B cell (primary cell): ENCODE results near the gene SLC19A2. TPM values are rescaled to one million over a fixed set of nuclear protein-coding genes. Genes with fewer than 3 reads are reported as not detected.

ENCODE experiments used
- ATAC-seq: fragments of 200-7000 bp; cut with Tn5 transposase; one replicate; pipeline ENCODE4 v1.10.0; 2021; ENCODE audit warnings: low read depth, mild to moderate bottlenecking, moderate number of reproducible peaks, moderate library complexity
- CTCF ChIA-PET: fragments of 350-600 bp; sonication (Branson Sonifier 250); formaldehyde crosslinking; loops from one replicate; lab custom pipeline; 2021; ENCODE audit warnings: antibody characterized with exemption, inconsistent platforms; lab: Charles Lee
- POLR2A ChIA-PET: fragments of 350-600 bp; sonication (Branson Sonifier 250); formaldehyde crosslinking; loops from one replicate; lab custom pipeline; 2021; ENCODE audit warnings: antibody characterized with exemption; lab: Charles Lee
- DNase-seq: peaks from one replicate; pipeline ENCODE4 v3.0.0; 2013
- H2AFZ ChIP-seq: 2 replicates; pipeline ENCODE4 v1.6.1; 2012; ENCODE audit warnings: mild to moderate bottlenecking, low read depth, low read length; ENCODE audit not compliant: insufficient read depth, poor library complexity, severe bottlenecking
- H3K27ac ChIP-seq, 2 donors: 1 replicate in 1 of 2; 2 replicates in 1 of 2; pipeline ENCODE4 v1.5.1; 2012 to 2013; ENCODE audit warnings: low read length in 2 of 2, mild to moderate bottlenecking in 2 of 2, moderate library complexity in 1 of 2
- H3K27me3 ChIP-seq, 4 experiments: fragments of 200-600 bp in 1 of 4; sonication (generic) in 1 of 4; replicated peaks in 1 of 4; 1 replicate in 2 of 4; 2 replicates in 2 of 4; pipeline versions ENCODE4 v1.6.1 to v1.7.0; 2013 to 2016; ENCODE audit warnings: low read length in 3 of 4, mild to moderate bottlenecking in 2 of 4, mixed read lengths in 1 of 4, moderate library complexity in 1 of 4; ENCODE audit not compliant: insufficient read depth in 4 of 4, control insufficient read depth in 3 of 4; ENCODE audit errors: control extremely low read depth in 1 of 4
- H3K36me3 ChIP-seq, 2 experiments: replicated peaks in 1 of 2; 1 replicate in 1 of 2; 2 replicates in 1 of 2; pipeline versions ENCODE4 v1.6.1 to v1.7.1; 2013; ENCODE audit warnings: low read length in 1 of 2; ENCODE audit not compliant: insufficient read depth in 2 of 2, control insufficient read depth in 1 of 2; ENCODE audit errors: control extremely low read depth in 1 of 2, extremely low read depth in 1 of 2
- H3K4me1 ChIP-seq, 2 donors: fragments of 200-600 bp in 1 of 2; sonication (generic) in 1 of 2; 1 replicate in 1 of 2; 2 replicates in 1 of 2; pipeline versions ENCODE4 v1.5.1 to v1.6.1; 2013 to 2017; ENCODE audit warnings: low read length in 2 of 2; ENCODE audit not compliant: control insufficient read depth in 2 of 2, insufficient read depth in 2 of 2
- H3K4me2 ChIP-seq: replicated peaks from 2 replicates; pipeline ENCODE3; 2012; ENCODE audit warnings: mild to moderate bottlenecking, low read depth, low read length; ENCODE audit not compliant: poor library complexity, severe bottlenecking
- H3K4me3 ChIP-seq, 5 experiments: fragments of 200-600 bp in 1 of 5; sonication (generic) in 1 of 5; 1 replicate in 3 of 5; 2 replicates in 2 of 5; pipeline versions ENCODE4 v1.5.1 to v1.7.0; 2011 to 2016; ENCODE audit warnings: low read length in 4 of 5, mild to moderate bottlenecking in 4 of 5, low read depth in 2 of 5, control low read depth in 1 of 5, moderate library complexity in 1 of 5; ENCODE audit not compliant: insufficient read depth in 1 of 5; ENCODE audit errors: control extremely low read depth in 1 of 5, extremely low read depth in 1 of 5
- H3K79me2 ChIP-seq: fragments of 200-600 bp; sonication (generic); one replicate; pipeline ENCODE4 v1.6.0; 2016; ENCODE audit warnings: low read length; ENCODE audit not compliant: control insufficient read depth, insufficient read depth
- H3K9ac ChIP-seq: fragments of 200-600 bp; sonication (generic); 2 replicates; pipeline ENCODE4 v1.6.1; 2017; ENCODE audit warnings: mild to moderate bottlenecking, low read length, moderate library complexity
- H3K9me3 ChIP-seq, 3 donors: one replicate each; pipeline versions ENCODE4 v1.6.1 to v1.7.1; 2013; ENCODE audit warnings: low read length in 2 of 3; ENCODE audit not compliant: control insufficient read depth in 2 of 3, insufficient read depth in 1 of 3; ENCODE audit errors: control extremely low read depth in 1 of 3
- H4K20me1 ChIP-seq: 2 replicates; pipeline ENCODE4 v1.6.0; 2012; ENCODE audit warnings: mild to moderate bottlenecking, low read length; ENCODE audit not compliant: insufficient read depth, control insufficient read depth, poor library complexity, severe bottlenecking
- H3K27ac Mint-ChIP-seq: one replicate; pipeline ENCODE4 v1.8.0; 2021; ENCODE audit warnings: mixed read lengths
- H3K27me3 Mint-ChIP-seq: one replicate; pipeline ENCODE4 v1.8.0; 2021; ENCODE audit warnings: mixed read lengths
- H3K4me1 Mint-ChIP-seq: one replicate; pipeline ENCODE4 v1.8.0; 2021; ENCODE audit warnings: mixed read lengths
- H3K4me3 Mint-ChIP-seq: one replicate; pipeline ENCODE4 v1.8.0; 2021; ENCODE audit warnings: mixed read lengths
- H3K9me3 Mint-ChIP-seq: one replicate; pipeline ENCODE4 v1.8.0; 2022; ENCODE audit warnings: mixed read lengths; ENCODE audit not compliant: insufficient read depth
- EZH2 ChIP-seq: IDR thresholded peaks from 2 replicates; pipeline ENCODE4 v1.6.1; 2012; ENCODE audit warnings: borderline replicate concordance, low read depth, mild to moderate bottlenecking, moderate library complexity, low read length; ENCODE audit not compliant: insufficient read depth, poor library complexity, severe bottlenecking
- WGBS: methylation state at CpG from one replicate; pipeline ENCODE4 v1.1.5; 2013; ENCODE audit warnings: missing lambda C conversion rate; ENCODE audit not compliant: insufficient coverage; 5-methylcytosine and 5-hydroxymethylcytosine counted together
- intact Hi-C: fragments of 100-400 bp; cut with micrococcal nuclease; formaldehyde crosslinking; loops from one replicate; pipeline ENCODE4 v1.10.0; 2022
- polyA plus RNA-seq: library from polyadenylated mRNA; depleted of rRNA; stranded (reverse); fragments of >200 nt; gene quantifications from 2 replicates; pipeline ENCODE4 v1.2.3, GENCODE V29; 2012
- total RNA-seq, 2 donors: library from RNA; stranded (reverse); fragments of 120-200 nt in 1 of 2; gene quantifications; 1 replicate in 1 of 2; 2 replicates in 1 of 2; pipeline versions ENCODE4 v1.2.3 to v1.2.4, GENCODE V29; 2013 to 2022
- TF ChIP-seq, protein P1 (sequence below): fragments of 200-600 bp; IDR thresholded peaks from one replicate; pipeline ENCODE4 v1.8.0; 2022; ENCODE audit warnings: antibody characterized with exemption, mild to moderate bottlenecking

SLC19A2 gene
- total and polyA plus RNA-seq, 2 donors (not counting 1 experiment from before 2014, with no cell fraction given) = 1.5 to 3.9 TPM

DNA sequence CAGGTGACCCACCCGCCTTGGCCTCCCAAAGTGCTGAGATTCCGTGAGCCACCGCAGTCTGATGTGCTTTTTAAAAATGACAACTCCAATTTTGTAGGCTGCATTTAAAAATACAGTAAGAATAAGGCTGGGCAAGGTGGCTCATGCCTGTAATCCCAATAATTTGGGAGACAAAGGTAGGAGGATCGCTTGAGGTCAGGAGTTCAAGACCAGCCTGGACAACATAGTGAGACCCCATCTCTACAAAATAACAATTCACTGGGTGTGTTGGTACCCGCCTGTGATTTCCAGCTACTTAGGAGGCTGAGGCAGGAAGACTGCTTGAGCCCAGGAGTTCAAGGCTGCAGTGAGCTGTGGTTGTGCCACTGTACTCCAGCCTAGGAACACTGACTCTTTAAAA is 23.4 kb downstream of the SLC19A2 start:
- no peak overlapping the region for H3K4me3 ChIP-seq
- intact Hi-C loops = no loop called here
- no peaks in the 10 kb centered on the region for H3K79me2 ChIP-seq
- H3K9me3 ChIP-seq = peaks cover 0 to 5% (median 4%) of the 10 kb centered on the region in 3 donors
- TF ChIP-seq EZH2 = no peak
- TF ChIP-seq, protein P1, sequence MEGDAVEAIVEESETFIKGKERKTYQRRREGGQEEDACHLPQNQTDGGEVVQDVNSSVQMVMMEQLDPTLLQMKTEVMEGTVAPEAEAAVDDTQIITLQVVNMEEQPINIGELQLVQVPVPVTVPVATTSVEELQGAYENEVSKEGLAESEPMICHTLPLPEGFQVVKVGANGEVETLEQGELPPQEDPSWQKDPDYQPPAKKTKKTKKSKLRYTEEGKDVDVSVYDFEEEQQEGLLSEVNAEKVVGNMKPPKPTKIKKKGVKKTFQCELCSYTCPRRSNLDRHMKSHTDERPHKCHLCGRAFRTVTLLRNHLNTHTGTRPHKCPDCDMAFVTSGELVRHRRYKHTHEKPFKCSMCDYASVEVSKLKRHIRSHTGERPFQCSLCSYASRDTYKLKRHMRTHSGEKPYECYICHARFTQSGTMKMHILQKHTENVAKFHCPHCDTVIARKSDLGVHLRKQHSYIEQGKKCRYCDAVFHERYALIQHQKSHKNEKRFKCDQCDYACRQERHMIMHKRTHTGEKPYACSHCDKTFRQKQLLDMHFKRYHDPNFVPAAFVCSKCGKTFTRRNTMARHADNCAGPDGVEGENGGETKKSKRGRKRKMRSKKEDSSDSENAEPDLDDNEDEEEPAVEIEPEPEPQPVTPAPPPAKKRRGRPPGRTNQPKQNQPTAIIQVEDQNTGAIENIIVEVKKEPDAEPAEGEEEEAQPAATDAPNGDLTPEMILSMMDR = no peak
- ChIA-PET CTCF (interaction anchor here (0.6 kb wide), 1 partner anchor 85 kb away, joined by 3 read pairs; no protein-coding TSS in a partner anchor), POLR2A (interaction anchor here (0.7 kb wide), 1 partner anchor 11 kb away, joined by 4 read pairs; no protein-coding TSS in a partner anchor)
- peaks cover 5 to 7% of the 10 kb centered on the region in 2 donors for H3K4me1 ChIP-seq
- H3K27ac Mint-ChIP-seq = no peak overlapping the region
- no peaks in the 10 kb centered on the region for H4K20me1 ChIP-seq
- peaks cover 7% of the 10 kb centered on the region for H3K4me1 Mint-ChIP-seq
- no peak overlapping the region for H3K27ac ChIP-seq
- H3K9ac ChIP-seq = no peak overlapping the region
- no peaks in the 10 kb centered on the region for H3K36me3 ChIP-seq
- no peak overlapping the region for H2AFZ ChIP-seq
- no peak for DNase-seq
- H3K9me3 Mint-ChIP-seq = no peaks in the 10 kb centered on the region
- H3K27me3 Mint-ChIP-seq = peaks cover 18% of the 10 kb centered on the region
- ATAC-seq = no peak
- no peak overlapping the region for H3K4me3 Mint-ChIP-seq
- no peak overlapping the region for H3K4me2 ChIP-seq
- peaks cover 0 to 17% (median 14%) of the 10 kb centered on the region in 4 experiments for H3K27me3 ChIP-seq
- 95% methylated on average over 4 of the region's 5 CpGs for WGBS

DNA sequence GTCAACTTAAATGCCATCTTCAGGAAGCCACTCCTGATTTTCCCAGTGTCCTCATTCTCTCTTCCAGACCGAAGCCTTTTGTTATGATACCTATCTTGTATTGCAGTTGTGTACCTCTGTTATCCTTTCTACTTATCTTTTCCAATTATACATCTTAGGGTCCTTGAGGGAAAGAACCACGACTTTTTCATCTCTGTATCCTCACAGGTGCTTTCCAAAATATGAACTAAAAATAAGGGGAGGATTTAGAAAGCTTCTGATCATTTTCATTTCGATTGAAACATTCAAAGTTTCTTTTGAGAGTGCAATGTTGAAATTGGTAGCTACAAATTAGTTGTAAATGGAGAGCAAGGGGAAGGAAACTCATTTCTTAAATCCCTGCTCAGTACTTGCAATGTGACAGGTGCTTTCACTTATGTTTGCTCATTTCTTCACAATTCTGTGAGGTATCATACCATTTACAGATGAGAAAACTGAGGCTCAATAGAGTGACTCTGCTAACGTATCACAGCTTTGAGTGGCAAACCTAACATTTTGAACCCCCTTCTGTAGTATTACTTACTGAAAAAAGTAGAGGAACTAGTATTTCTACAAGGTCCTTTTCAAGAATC is 24.2 kb downstream of the SLC19A2 start:
- ChIA-PET POLR2A (no interaction called here), CTCF (interaction anchor here (0.6 to 1.8 kb wide), 3 partner anchors 84 to 89 kb away, joined by 3 to 4 read pairs (median 3); no protein-coding TSS in a partner anchor)
- no peaks in the 10 kb centered on the region for H4K20me1 ChIP-seq
- no peaks in the 10 kb centered on the region for H3K79me2 ChIP-seq
- H3K9me3 Mint-ChIP-seq = peaks cover 4% of the 10 kb centered on the region
- peaks cover 5 to 7% of the 10 kb centered on the region in 2 donors for H3K4me1 ChIP-seq
- intact Hi-C loops = no loop called here
- no peak for DNase-seq
- no peak for ATAC-seq
- H3K36me3 ChIP-seq = no peaks in the 10 kb centered on the region
- no peak overlapping the region for H3K9ac ChIP-seq
- no peak overlapping the region for H3K27ac Mint-ChIP-seq
- no peak overlapping the region for H3K4me2 ChIP-seq
- H3K27ac ChIP-seq = no peak overlapping the region
- peaks cover 0 to 10% (median 5%) of the 10 kb centered on the region in 3 donors for H3K9me3 ChIP-seq
- peak overlapping the region; percentile 2 for H3K4me3 Mint-ChIP-seq
- H3K4me1 Mint-ChIP-seq = peaks cover 7% of the 10 kb centered on the region
- H3K27me3 ChIP-seq = peaks cover 0 to 17% (median 15%) of the 10 kb centered on the region in 4 experiments
- no peak overlapping the region for H3K4me3 ChIP-seq
- WGBS = no CpG with 5 or more reads among the region's 4 CpGs
- H3K27me3 Mint-ChIP-seq = peaks cover 27% of the 10 kb centered on the region
- no peak overlapping the region for H2AFZ ChIP-seq
- TF ChIP-seq, protein P1 = no peak
- no peak for TF ChIP-seq EZH2
